HG03469 (cell line): Measurements from ENCODE around the gene SH3BP1.
A peak's percentile ranks its signal among the peaks of the same experiment; 100 is the strongest.

Source experiments
- ATAC-seq: cut with Tn5 transposase; IDR thresholded peaks from one replicate; pipeline ENCODE4 v1.9.1; 2021; ENCODE audit warnings: mild to moderate bottlenecking, moderate library complexity, moderate number of reproducible peaks; ENCODE audit not compliant: unreplicated experiment

Gene SH3BP1

DNA sequence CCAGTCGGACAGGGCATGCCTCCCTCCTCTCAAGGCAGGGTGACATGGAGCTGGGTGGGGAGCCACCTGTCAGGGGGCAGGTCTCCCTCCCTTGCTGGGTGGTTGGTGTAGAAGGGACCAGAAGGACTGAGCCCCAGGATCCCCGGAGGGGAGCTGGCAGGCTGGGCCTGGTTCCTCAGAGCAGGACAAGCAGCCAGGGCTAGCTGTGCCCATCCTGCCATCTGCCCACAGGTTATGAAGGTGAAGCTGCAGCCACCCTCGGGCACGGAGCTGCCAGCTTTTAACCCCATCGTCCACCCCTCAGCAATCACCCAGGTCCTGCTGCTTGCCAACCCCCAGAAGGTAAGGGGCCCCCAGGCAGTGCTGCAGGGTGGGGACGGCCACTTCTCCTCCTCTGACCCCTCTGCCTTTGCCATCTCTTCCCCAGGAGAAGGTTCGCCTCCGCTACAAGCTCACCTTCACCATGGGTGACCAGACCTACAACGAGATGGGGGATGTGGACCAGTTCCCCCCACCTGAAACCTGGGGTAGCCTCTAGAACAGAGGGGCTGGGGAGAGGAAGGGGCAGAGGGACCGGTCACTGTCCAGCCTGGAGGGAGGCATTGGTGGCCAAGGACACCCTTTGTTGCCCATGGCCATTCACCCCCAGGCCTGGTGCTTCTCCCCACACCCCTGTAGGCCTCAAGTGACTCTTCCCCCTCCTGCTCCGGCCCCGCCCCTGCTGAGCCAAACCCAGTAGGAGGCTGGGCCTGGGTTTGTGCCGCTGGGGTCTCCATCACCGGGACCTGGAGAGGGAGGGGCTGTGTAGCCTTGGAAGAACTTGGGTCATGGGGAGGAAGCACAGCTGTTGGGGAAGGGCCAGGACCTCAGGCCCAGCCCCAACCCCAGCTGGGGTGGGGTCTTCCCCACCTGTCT is 7.0 kb upstream of the SH3BP1 start:
- ATAC-seq: no peak

DNA sequence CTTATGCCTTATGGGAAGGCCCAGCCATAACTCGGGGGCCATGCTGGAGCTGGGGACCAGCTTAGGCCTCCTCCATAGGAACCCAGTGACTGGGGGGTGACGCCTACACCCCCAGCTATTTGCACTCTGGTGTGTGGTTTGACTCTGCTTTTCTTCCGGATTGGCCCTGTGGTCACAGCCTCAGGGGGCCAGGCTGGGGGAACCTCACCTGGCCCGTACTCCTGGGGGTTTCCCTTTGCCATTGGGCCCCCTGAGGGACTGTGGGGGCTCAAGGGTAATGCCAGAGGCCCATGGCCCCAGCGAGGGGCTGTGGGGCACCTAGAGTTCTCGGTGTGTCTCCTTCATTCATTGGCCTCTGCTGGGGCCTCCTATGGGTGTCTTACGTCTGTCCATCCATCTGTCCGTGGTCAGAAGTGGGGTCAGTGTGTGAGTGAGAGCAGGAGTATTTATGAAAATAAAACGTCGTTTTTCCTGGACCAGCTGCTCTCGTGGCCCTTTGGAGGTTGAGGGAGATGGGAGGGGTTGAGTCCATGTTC is 6.3 kb upstream of the SH3BP1 start:
- peak; percentile 33 for ATAC-seq

DNA sequence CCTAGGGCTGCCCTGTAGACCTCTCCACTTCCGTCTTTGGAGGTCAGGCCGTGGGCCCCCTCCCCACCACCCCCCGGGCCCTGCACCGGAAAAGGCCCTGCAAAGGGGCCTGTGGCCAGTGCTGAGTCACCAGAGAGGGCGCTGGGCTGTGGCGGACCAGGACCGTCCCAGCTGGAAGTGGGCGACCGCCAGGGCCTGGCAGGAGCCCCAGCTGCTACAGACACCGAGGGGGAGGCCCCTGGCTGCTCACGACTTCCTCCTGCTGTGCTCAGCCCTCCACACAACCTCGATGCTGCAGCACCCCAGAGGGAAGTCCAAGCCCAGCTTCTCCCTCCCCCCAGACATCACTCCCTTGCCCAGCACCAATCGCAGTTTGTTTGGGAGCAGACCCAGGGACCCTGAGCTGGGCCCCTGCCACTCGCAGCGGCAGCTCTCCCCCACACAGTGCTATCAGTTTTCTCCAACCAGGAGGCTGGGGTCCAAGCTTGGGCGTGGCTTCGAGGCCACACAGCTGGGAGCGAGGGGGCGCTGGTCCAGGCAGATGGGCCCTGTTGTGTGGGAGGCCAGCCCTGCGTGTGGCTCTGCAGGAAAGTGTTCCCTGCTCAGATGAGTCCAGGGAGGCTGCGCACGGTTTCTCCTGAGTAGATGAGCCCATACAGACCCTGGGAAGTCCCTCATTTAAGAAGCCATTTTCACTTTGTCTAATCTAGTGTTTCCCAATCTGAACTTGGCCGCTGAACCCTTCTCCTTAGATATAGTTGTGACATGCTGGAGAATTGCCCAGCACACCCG is 5.6 kb upstream of the SH3BP1 start:
- ATAC-seq: peak; percentile 29

DNA sequence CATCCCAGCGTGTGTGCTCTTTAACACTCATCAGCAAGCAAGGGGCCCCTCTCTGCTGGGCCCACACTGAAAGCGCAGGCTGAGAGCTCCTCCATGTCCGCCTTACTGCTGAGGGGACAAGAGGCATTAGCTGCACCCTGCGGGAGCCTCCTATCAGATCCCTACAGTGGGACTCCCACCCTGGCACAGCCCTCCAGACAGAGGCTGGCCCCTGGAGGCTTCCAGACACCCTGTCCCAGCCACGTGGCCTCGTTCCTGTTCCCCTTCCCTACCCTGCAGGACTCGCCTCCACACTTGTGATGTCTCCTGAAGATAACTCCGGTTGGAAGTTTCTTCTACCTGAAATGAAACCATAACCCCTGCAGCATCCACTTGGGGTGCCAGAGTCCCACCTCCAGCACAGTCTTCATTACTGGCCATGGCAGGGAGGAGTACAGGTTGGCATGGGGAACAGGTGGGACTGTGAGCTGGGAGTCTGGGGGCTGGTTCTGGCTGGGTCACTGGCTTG is 5.0 kb upstream of the SH3BP1 start:
- ATAC-seq: no peak

- no peak for ATAC-seq
Observed at GRCh38 chr22:37635157-37635556, 4.3 kb upstream of the SH3BP1 start.

- no peak for ATAC-seq
Observed at GRCh38 chr22:37636186-37636948, 3.1 kb upstream of the SH3BP1 start.

DNA sequence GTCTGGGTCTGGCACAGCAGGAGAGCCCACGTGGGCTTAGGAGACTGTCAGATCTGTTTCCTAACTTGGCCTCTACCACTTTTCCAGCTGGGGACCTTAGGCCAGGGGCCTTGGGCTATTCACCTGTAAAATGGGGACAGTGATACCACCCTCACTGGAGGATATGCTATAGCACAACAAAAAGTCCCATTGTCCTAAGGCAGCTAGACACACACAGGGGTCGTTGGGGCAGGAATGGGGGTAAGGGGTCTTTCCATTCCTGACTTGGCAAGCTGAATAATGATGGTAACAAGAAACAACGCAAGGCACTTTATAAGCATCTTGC is 2.6 kb upstream of the SH3BP1 start:
- no peak for ATAC-seq

DNA sequence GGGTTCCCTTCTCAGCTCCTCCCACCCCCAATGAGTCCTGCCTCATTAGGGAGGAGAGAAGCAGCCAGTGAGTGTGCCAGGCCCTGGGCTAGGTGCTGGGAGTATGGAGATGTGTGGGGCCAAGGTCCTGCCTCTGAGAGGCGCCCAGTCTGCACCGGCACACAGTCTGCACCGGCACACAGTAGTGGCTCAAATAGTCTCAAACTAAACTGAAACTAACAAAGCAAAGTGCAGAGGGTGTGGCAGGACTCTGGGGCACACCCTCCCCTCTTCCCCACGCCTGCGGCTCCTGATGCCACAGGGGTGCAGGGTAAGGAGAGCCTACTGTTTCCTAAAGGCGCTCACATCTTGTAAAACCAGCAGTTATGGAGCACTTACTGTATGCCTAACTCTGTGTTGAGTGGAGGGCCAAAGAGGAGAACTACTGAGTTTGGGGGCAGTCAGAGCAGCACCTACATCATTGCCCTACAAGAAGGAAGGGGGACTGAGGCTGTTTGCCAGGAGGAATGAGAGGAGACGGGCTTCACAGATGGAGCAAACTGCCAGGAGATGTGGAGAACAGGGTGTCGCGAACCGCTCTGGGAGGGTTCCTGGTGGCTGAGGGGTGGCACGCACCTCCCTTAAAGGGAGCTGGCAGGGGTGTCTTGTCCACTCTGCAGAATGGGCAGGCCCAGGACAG is 939 bp upstream of the SH3BP1 start:
- no peak for ATAC-seq

DNA sequence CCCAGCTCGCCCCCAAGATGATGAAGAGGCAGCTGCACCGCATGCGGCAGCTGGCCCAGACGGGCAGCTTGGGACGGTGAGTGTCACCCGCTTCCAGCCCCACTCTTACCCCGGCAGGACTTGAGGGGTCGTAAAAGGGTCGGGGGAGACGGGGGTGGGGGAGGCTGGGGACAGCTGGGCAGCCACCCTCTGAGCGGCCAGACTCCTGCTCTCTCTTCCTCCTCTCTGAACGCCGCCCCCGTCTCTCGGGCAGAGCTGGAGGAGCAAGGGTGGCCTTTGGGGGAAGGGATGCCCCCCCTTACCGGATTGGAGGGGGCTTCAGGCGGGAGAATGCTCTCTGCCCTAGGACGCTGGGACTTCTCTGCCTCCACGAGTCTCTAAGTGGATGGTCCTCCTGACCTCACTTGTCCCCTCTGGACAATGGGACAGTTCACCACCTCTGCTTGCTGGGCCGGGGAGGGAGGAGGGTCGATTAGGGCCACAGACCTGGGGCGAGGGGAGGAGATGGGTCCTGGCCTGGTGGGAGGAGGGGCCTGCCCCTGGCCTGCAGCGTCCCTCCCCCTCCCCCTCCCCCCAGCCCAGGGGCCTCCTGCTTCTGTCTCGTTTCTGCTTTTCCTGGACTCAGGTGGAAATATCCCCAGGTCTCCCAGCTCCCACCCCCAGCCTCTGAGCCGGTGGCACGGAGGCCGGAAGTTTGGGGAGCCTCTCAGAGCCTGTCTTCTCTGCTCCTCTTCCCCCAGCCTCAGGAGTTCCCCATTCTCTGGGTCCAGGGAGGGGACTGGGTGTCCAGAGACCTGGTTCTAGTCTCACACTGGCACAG is 512 bp downstream of the SH3BP1 start:
- no peak for ATAC-seq

DNA sequence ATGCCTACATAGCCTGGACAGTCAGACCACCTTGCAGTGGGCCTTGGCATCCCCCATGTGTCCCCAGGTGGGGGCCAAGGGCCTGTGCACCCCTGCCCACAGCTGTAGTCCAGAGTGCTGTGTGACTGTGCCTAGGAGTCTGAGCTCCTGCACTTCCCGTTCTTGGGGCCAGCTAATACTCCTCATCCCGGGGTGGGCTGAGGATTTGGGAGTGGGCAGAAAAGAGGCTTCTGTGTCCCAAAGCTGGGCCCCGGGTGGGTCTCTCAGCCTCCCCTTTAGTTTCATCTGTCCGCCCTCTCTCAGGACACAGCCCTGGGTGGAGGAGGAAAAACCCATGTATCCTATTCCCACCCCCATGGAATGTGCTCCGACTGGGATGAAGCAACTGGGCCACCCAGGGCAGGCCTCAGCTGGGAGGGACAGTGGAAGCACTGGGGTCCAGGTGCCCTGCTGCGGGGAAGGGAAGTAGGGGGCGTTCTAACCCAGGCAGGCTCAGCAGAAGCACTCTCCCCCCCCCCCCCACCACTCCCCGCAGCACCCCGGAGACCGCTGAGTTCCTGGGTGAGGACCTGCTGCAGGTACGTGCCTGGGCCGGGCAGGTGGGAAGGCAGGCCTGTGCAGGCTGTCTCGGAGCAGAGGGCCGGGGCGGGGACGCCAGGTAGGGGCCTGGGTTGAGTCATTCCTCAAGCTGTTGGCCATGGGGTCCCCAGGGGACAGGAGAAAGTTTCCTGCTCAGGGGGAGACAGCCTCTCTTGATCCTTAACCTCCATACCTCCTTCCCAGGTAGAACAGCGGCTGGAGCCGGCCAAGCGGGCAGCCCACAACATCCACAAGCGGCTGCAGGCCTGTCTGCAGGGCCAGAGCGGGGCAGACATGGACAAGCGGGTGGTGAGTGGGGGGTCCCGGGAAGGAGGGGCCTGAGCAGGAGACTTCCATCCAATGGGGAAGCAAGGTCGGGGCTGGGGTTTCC is 1.4 kb downstream of the SH3BP1 start:
- ATAC-seq: no peak

DNA sequence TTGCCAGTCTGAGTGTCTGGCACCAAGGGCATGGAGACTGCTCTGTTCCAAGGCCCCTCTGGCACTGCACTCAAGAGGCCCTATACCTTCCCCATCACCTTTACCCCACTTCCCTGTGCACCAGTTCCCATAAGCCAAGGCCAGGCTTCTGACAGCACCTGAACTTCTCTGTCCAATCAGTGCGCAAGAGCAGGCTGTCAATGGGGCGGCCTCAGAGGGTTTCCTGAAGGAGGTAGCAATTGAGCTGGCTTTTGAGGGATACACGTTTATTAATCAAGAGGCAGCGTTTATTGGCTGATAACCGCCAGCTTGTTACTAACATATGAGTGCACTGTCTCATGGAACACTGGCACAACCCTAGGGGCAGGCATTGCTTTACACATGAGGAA is 2.1 kb downstream of the SH3BP1 start:
- ATAC-seq: no peak

- ATAC-seq: no peak
Observed at GRCh38 chr22:37643225-37643847, 3.9 kb downstream of the SH3BP1 start.

DNA sequence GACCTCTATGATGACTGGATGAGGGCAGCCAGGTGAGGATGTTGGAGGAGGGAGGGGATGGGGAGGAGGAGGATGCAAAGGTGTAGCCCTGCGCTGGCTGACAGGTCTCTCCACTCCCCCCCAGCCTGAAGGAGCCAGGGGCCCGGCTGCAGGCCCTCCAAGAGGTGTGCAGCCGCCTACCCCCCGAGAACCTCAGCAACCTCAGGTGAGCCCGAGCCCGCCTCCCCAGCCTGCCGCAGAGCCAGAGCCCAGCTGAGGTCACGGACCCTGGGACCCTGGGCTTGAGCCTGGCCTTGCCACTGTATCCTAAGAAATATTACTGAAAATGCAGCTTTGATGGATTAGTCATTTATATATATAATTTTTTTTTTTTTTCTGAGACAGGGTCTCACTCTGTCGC is 7.8 kb downstream of the SH3BP1 start:
- no peak for ATAC-seq

- ATAC-seq: no peak
Observed at GRCh38 chr22:37647928-37648327, 8.5 kb downstream of the SH3BP1 start.

DNA sequence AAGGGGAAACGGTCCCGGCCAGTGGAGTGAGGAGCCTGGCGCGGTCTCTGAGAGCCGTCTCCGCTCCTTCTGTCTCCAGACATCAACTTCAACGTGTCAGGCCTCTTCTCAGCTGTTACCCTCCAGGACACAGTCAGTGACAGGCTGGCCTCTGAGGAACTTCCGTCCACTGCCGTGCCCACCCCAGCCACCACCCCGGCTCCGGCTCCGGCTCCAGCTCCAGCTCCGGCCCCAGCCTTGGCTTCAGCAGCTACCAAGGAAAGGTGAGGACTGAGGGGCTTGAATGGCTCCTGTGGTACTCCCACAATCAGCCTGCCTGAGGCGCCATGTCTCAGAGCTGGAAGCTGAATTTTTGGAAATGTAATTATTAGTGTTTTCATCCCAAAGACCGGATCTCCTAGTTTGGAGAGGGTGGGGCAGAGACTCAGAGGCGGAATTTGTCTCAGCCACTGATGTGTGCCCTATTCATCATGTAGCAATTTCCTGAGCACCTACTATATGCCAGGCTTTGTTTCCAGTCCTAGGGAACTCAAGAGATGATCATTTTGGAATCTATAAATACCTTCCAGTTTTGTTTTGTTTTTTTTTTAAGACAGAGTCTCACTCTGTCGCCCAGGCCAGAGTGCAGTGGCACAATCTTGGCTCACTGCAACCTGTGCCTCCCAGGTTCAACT is 11.1 kb downstream of the SH3BP1 start:
- no peak for ATAC-seq

- no peak for ATAC-seq
Observed at GRCh38 chr22:37654563-37655251, 15.2 kb downstream of the SH3BP1 start.

DNA sequence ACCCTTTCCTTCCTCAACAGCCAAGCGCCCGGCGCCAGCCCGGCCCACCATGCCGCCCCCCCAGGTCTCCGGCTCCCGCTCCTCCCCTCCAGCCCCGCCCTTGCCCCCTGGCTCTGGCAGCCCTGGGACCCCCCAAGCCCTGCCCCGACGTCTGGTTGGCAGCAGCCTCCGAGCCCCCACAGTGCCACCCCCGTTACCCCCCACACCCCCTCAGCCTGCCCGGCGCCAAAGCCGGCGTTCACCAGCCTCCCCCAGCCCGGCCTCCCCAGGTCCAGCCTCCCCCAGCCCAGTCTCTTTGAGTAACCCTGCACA is 15.7 kb downstream of the SH3BP1 start:
- ATAC-seq: no peak
